Measurements from ENCODE around the gene DBI.
A peak's percentile ranks its signal among the peaks of the same experiment; 100 is the strongest.

DNA sequence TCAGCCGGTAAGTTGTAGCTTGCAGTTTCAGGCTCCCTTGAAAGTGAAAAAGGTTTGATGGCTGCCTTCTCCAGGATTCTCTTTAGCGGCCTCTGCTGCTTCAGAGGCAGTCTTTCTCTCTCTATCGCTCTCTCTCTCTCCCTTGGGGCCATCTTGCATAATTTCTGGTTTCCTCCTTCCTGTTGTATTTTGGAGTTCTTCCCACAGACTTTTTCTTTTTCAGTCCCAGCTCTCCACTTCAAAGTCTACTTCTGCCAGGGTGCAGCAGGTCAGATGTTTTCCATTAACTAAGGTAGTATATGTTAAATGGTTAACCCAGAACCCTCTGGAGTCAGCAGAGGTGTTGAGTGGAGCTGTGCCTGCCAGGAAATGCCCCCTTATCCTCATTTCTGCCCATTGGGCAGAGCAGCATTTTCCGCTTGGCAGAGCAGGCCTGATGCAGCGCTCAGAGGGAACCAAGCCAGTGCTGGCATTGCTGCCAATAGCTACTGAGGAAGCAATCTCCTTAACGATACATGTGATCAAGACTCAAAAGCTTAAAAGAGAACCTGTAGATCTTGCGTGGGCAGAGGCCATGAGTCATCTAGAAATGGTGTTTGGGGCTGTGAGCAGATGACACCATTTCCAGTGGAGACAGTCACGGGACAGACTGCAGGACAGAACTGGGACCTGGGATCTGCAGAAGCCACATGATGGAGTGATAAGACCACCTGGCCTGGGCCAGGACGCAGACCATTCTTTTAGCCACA, 20.8 kb downstream of the DBI start:
- TF ChIP-seq, protein P1, sequence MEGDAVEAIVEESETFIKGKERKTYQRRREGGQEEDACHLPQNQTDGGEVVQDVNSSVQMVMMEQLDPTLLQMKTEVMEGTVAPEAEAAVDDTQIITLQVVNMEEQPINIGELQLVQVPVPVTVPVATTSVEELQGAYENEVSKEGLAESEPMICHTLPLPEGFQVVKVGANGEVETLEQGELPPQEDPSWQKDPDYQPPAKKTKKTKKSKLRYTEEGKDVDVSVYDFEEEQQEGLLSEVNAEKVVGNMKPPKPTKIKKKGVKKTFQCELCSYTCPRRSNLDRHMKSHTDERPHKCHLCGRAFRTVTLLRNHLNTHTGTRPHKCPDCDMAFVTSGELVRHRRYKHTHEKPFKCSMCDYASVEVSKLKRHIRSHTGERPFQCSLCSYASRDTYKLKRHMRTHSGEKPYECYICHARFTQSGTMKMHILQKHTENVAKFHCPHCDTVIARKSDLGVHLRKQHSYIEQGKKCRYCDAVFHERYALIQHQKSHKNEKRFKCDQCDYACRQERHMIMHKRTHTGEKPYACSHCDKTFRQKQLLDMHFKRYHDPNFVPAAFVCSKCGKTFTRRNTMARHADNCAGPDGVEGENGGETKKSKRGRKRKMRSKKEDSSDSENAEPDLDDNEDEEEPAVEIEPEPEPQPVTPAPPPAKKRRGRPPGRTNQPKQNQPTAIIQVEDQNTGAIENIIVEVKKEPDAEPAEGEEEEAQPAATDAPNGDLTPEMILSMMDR (IDR thresholded peaks at IDR 0.05): peak in 3 of 7 experiments; percentile 5 to 13 (median 12)
- no peak for TF ChIP-seq POLR2A (IDR thresholded peaks at IDR 0.05)

Measured in body of pancreas (tissue), 4 donors.